Stimulated activated naive CD8-positive, alpha-beta T cell treated with anti-CD3 and anti-CD28 coated beads, Interleukin-15, Interleukin-2, amounts not matched to agents 100 U/mL and 50 U/mL, for 24 hours (primary cell): Measurements from ENCODE around the gene PLET1.

Experiments used
- ATAC-seq: fragments of 150-1000 bp; cut with Tn5 transposase; one replicate; pipeline ENCODE4 v1.10.0; 2021
- DNase-seq: peaks from one replicate; pipeline ENCODE4 v3.0.0; 2021

Gene PLET1

DNA sequence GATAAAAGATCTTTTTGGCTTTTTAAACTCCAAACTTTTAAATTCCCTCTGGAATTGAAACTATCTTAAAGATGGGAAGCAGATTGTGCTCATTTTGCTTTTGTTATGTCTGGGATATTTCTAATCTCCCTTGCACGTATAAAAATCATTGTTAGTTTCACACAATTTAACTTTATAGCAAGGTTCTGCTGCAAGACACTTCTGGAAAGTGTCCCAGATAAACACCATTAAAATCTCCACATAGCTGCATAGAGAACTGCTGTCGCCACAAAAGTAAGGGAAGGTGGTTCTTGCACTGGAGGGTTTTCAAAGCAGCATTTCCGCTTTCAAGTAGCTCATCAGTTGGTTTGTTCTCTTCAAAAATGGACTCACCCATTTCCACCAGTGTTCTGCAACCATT is 22.6 kb downstream of the PLET1 start:
- DNase-seq = no peak
- ATAC-seq = no peak

DNA sequence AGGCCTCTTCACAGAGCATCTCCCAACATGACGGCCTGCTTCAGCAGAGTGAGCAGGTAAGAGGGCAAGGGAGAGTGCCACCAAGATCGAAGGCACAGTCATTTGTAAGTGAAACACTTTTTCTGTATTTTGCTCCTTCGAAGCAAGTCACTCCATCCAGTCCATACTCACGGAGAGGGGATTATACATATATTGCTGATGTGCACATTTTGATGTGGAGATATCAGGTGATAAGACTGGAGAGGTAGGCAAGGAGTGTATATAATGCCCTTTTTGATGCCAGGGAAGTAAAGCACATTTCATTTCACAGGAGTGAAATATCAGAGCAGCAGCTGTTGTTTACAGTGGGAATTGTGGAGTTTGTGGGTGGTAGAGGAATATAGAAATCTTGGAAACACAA is 23.2 kb downstream of the PLET1 start:
- ATAC-seq (no peak), DNase-seq (no peak)

DNA sequence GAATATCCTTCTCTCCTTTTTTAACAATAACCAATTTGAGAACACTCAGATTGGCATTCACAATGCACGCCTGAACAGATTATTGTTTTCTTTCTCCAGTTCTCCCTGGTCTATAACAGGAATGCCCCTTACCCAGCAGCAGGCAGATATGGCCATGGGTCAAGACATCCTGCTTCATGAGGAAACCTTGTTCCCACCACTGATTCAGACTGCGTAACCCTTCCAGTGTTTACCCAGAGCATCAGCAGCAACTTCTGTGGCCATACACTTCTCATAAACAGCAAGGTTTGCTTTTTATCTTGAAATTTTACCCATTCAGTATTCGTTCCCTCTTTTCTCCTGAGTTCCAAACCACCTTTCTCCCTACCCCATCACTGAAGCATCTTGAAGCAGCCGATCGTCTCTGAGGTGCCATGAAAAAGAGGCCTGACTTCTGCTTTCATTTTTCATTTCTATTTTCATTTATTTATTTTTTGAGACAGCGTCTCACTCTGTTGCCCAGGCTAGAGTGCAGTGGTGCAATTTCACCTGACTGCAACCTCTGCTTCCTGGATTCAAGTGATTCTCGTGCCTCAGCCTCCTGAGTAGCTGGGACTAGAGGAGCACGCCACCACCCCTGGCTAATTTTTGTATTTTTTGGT is 24.8 kb downstream of the PLET1 start:
- ATAC-seq = no peak
- DNase-seq = no peak

DNA sequence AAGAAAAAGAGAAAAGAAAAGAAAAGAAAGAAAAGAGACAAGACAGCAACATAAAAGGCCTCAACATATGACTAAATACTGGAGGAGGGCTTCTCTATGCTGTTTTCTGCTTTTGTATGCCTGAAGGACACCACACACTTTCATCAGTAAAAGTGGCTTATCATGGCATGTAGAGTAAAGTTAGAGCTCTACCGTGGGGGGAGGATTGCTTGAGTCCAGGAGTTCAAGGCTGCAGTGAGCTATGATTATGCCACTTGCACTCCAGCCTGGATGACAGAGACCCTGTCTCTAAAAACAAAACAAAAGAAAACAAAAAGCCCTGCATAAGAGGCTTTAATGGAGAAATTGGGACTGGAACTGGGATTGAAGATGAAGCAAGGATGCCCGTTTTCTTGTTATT is 28.7 kb downstream of the PLET1 start:
- DNase-seq (no peak), ATAC-seq (no peak)

- ATAC-seq (no peak), DNase-seq (no peak)
These were observed 30.8 kb downstream of the PLET1 start for GRCh38 chr11:112229746-112230433.

GRCh38 chr11:112229159-112229558 is 31.5 kb downstream of the PLET1 start:
- ATAC-seq (no peak), DNase-seq (no peak)

- DNase-seq (no peak), ATAC-seq (no peak)
These were observed 32.0 kb downstream of the PLET1 start for GRCh38 chr11:112228706-112229105.

- DNase-seq (no peak), ATAC-seq (no peak)
These were observed 33.2 kb downstream of the PLET1 start for GRCh38 chr11:112227471-112227870.

- peak; percentile 73 for ATAC-seq
These were observed 33.7 kb downstream of the PLET1 start for GRCh38 chr11:112226831-112227401.

DNA sequence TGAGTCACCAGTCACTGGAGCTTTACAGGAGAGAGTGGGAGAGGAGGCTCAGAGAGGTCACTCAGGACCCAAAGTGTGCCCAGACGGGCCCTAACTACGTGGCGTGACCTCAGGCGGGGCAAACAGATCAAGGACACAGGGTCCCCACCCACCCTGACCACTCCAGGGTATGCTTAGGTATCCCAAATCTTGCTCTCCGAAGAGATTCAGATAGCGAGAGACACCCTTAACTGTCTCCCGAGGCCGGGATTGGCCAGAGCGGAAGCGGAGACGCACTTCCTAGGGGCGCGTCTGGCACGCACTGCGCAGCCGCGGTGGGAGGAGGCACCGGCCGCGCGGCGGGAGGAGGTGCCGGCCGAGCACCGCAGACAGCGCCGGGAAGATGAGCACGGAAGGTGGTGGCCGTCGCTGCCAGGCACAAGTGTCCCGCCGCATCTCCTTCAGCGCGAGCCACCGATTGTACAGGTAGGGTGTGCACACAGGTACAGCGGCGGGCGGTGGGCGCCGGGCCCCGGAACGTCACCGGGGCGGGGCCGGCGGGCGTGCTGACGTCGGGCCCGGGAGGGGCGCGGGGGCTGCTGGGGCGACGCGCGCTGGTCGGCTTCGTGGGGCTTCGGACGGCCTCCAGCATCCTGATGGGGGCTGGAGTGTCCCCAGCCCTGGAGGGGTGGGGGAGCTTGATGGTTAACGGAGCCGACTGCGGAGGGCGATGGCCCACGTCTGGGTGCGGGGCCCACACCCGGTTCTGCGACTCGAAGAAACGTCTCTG is 34.4 kb downstream of the PLET1 start, which contains the start of gene PTS:
PTS (plus strand) TSS at position 367 of the 769 bp plus-strand sequence; CDS start at position 383, 16 bp downstream.
- DNase-seq (peak; percentile 87), ATAC-seq (peak; percentile 96)

More at GRCh38 chr11:112226831-112227401, 33.7 kb downstream of the PLET1 start:
- no peak for DNase-seq

GRCh38 chr11:112225753-112226061 is 35.0 kb downstream of the PLET1 start:
- DNase-seq = no peak
- ATAC-seq = no peak

DNA sequence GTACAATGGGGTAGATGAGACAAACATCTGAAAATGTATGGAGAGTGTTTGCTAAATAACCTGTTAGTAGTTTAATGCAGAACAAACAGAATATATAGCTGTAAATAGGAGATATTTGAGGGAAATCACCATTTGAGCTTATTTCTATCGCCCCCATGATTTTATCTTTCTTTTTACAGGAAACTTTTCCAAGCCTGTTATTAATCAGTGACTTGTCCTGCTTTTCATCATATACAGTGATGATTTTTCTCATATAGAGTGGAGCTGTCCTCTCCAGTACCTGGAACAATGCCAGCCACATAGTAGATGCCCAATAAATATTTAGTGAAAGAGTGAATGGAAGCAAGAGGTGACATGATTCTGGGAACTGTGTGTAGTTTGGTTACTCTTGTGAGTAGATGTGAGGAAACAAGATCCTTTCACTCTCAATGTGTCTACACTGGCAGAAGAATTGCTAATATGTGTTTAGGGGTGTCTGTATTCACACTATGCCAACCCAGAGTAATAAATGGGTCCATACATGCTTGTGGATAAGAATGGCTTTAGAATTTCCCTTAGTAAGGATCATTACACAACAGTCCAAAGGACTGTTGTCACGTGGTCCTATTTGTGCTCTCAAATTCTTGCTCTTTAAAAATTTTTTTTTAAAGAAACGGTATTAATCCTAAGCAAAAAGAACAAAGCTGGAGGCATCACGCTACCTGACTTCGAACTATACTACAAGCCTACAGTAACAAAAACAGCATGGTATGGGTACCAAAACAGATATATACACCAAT is 36.7 kb downstream of the PLET1 start:
- ATAC-seq = no peak
- no peak for DNase-seq

DNA sequence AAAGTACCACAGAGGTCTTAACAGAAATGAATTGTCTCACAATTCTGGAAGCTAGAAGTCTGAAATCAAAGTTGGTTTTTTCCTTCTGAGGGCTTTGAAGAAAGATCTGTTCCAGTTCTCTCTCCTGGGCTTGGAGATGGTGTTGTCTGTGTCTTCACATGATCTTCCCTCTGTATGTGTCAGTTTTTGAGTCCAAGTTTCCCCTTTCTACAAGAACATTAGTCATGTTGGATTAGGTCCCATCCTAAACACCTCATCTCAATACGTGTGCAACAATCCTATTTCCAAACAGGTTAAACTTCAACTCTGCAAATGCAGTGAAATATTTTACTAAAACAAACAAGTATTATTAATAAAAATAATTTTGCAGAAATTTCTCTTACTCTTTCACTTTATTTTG is 37.5 kb downstream of the PLET1 start:
- ATAC-seq (no peak), DNase-seq (no peak)

GRCh38 chr11:112222303-112222702 is 38.4 kb downstream of the PLET1 start:
- ATAC-seq (no peak), DNase-seq (no peak)

- no peak for DNase-seq
- no peak for ATAC-seq
These were observed 39.3 kb downstream of the PLET1 start for GRCh38 chr11:112221274-112221835.

- peak; percentile 18 for DNase-seq
- ATAC-seq = peak; percentile 93
These were observed 41.0 kb downstream of the PLET1 start for GRCh38 chr11:112219476-112220232.

GRCh38 chr11:112216561-112217105 is 44.0 kb downstream of the PLET1 start:
- ATAC-seq (no peak), DNase-seq (no peak)

DNA sequence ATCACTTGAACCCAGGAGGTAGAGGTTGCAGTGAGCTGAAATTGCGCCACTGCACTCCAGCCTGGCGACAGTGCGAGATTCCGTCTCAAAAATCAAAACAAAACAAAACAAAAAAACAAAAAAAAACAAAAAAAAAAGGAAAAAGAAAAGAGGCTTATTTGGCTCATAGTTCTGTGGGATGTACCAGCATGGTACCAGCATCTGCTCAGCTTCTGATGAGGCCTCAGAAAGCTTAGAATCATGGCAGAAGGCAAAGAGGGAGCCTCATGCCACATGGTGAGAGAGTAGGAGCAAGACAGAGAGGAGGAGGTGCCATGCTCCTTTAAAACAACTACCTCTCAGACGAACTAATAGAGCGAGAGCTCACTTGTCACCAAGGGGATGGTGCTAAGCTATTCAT is 45.0 kb downstream of the PLET1 start:
- ATAC-seq (no peak), DNase-seq (no peak)

DNA sequence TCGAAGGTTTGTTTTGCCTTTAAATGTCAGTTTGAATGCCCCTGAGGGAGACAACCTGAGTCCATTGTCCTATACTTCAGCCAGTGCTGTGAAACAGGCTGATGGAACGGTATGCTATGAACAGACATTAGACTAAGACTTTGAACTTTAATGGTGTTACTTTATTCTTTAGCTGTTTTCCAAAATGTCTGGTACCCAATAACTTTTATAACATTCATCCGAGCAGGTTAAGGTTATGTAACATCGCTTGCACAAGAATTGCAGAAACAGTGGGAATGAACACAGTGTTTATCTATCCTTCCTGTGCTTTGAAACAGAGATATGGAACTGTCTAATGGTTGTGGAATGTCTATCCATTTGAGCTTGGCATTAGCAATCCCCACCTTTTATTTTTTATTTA is 46.9 kb downstream of the PLET1 start:
- ATAC-seq (no peak), DNase-seq (no peak)

- ATAC-seq = no peak
- DNase-seq = no peak
These were observed 48.0 kb downstream of the PLET1 start for GRCh38 chr11:112212710-112213109.

GRCh38 chr11:112212290-112212689 is 48.4 kb downstream of the PLET1 start:
- ATAC-seq = no peak
- DNase-seq = no peak
